K562 (cell line): ENCODE measurements around the gene GPR85. TPM values are rescaled to one million over a fixed set of nuclear protein-coding genes. Genes with fewer than 3 reads are reported as not detected.

Experiments
- ATAC-seq: fragments of 200-7000 bp; cut with Tn5 transposase; 3 replicates; pipeline ENCODE4 v1.9.1; 2020; ENCODE audit warnings: moderate library complexity
- BruUV-seq: library from RNA; stranded (reverse); fragments of 400-500 nt; replicated peaks from 2 replicates; lab custom pipeline; 2021; lab: Mats Ljungman, UMichigan
- CTCF ChIA-PET: fragments of 300-600 bp; formaldehyde crosslinking; extraction: SDS; loops from one replicate; lab custom pipeline; 2021; ENCODE audit warnings: low intra/inter-chr PET ratio; lab: Yijun Ruan, JAX
- POLR2A ChIA-PET: fragments of 300-600, 350-650 bp; sonication (Branson Sonifier 250); formaldehyde crosslinking; extraction: SDS; loops from one replicate; lab custom pipeline; 2021; ENCODE audit warnings: antibody characterized with exemption, inconsistent platforms; lab: Yijun Ruan, JAX
- DNase-seq, 4 experiments: peaks; one replicate each; pipeline versions ENCODE4 v3.0.0 to v3.0.0-alpha.2; 2011 to 2018; ENCODE audit warnings: low spot score in 3 of 4, mixed read lengths in 3 of 4; ENCODE audit errors: extremely low read depth in 1 of 4
- FAIRE-seq: peaks from 2 replicates; lab custom pipeline; 2011; peaks lifted over from hg19 to GRCh38; lab: Jason Lieb, UNC
- H2AFZ ChIP-seq: 2 replicates; pipeline ENCODE4 v1.6.0; 2011; ENCODE audit warnings: low read depth, low read length, control low read depth, inconsistent platforms
- H3K27ac ChIP-seq: fragments of 200-600 bp; 3 replicates; pipeline ENCODE4 v1.8.0; 2011; ENCODE audit warnings: low read depth, mild to moderate bottlenecking, control low read depth, inconsistent platforms, low read length, moderate library complexity, mixed read lengths; ENCODE audit errors: extremely low read depth
- H3K27me3 ChIP-seq, 2 experiments: fragments of 300-600 bp in 1 of 2; 2 replicates in 1 of 2; 3 replicates in 1 of 2; pipeline versions ENCODE4 v1.6.0 to v1.8.0; 2011; ENCODE audit warnings: inconsistent platforms in 2 of 2, low read length in 2 of 2, mild to moderate bottlenecking in 1 of 2, mixed read lengths in 1 of 2, moderate library complexity in 1 of 2; ENCODE audit not compliant: control insufficient read depth in 2 of 2, insufficient read depth in 2 of 2
- H3K36me3 ChIP-seq: fragments of 300-600 bp; 3 replicates; pipeline ENCODE4 v1.8.0; 2011; ENCODE audit warnings: mild to moderate bottlenecking, low read length, inconsistent platforms; ENCODE audit not compliant: control insufficient read depth, insufficient read depth
- H3K4me1 ChIP-seq, 2 experiments: fragments of 200-600 bp in 1 of 2; replicated peaks in 1 of 2; 2 replicates in 1 of 2; 3 replicates in 1 of 2; pipeline versions ENCODE4 v1.5.1 to v1.8.0; 2011; ENCODE audit warnings: inconsistent platforms in 2 of 2, low read length in 2 of 2, mild to moderate bottlenecking in 1 of 2, mixed read lengths in 1 of 2, moderate library complexity in 1 of 2; ENCODE audit not compliant: control insufficient read depth in 2 of 2, insufficient read depth in 2 of 2
- H3K4me2 ChIP-seq: 2 replicates; pipeline ENCODE4 v1.6.1; 2011; ENCODE audit warnings: low read length, control low read depth, inconsistent platforms, mixed read lengths; ENCODE audit not compliant: insufficient read depth
- H3K4me3 ChIP-seq: fragments of 200-600 bp; sonication (generic), shearing (Covaris generic); 2 replicates; pipeline ENCODE4 v1.5.1; 2016; ENCODE audit warnings: control low read depth, inconsistent platforms
- H3K79me2 ChIP-seq: fragments of 200-600 bp; 3 replicates; pipeline ENCODE4 v1.8.0; 2011; ENCODE audit warnings: low read length, inconsistent platforms; ENCODE audit not compliant: control insufficient read depth, insufficient read depth
- H3K9ac ChIP-seq, 2 experiments: 2 replicates each; pipeline versions ENCODE4 v1.6.0 to v1.6.1; 2011; ENCODE audit warnings: low read depth in 2 of 2, low read length in 2 of 2, control low read depth in 1 of 2, inconsistent platforms in 1 of 2, mild to moderate bottlenecking in 1 of 2, mixed read lengths in 1 of 2; ENCODE audit not compliant: insufficient read depth in 1 of 2
- H3K9me1 ChIP-seq: one replicate; pipeline ENCODE4 v1.6.0; 2011; ENCODE audit warnings: inconsistent platforms, mild to moderate bottlenecking, low read length, moderate library complexity; ENCODE audit not compliant: control insufficient read depth, insufficient read depth
- H3K9me3 ChIP-seq: replicated peaks from 2 replicates; pipeline ENCODE4 v1.5.1; 2011; ENCODE audit warnings: low read depth, low read length, inconsistent platforms; ENCODE audit not compliant: control insufficient read depth, insufficient read depth
- H4K20me1 ChIP-seq: replicated peaks from 2 replicates; pipeline ENCODE4 v1.6.1; 2011; ENCODE audit warnings: low read length, inconsistent platforms, mixed read lengths; ENCODE audit not compliant: control insufficient read depth, insufficient read depth
- CEBPG ChIP-seq, 3 experiments: fragments of 200-800 bp in 1 of 3; sonication (Bioruptor generic) in 1 of 3; sonication (generic) in 1 of 3; formaldehyde crosslinking in 1 of 3; IDR thresholded peaks in 2 of 3; conservative IDR thresholded peaks in 1 of 3; 2 replicates each; pipeline versions ENCODE4 v1.6.1 to v1.8.0; 2016 to 2022; ENCODE audit warnings: missing compliant biosample characterization in 2 of 3, missing genetic modification characterization in 2 of 3, mild to moderate bottlenecking in 1 of 3, missing genetic modification reagents in 1 of 3
- EGR1 ChIP-seq: fragments of 450-650 bp; conservative IDR thresholded peaks from 2 replicates; pipeline ENCODE4 v1.6.1; 2017; ENCODE audit warnings: mild to moderate bottlenecking
- ETV5 ChIP-seq: sonication (generic); formaldehyde crosslinking; IDR thresholded peaks from 2 replicates; pipeline ENCODE4 v1.4.0; 2020; ENCODE audit warnings: low read depth, mild to moderate bottlenecking, missing genetic modification reagents
- JUND ChIP-seq, 2 experiments: IDR thresholded peaks; 2 replicates in 1 of 2; 3 replicates in 1 of 2; pipeline ENCODE4 v1.6.1; 2011; ENCODE audit warnings: borderline replicate concordance in 2 of 2, low read depth in 2 of 2, low read length in 2 of 2, improper control_type of control experiment in 1 of 2, missing biosample characterization in 1 of 2, missing genetic modification characterization in 1 of 2, missing genetic modification reagents in 1 of 2
- MEF2A ChIP-seq: IDR thresholded peaks from 2 replicates; pipeline ENCODE4 v1.6.1; 2011; ENCODE audit warnings: low read depth, mild to moderate bottlenecking, low read length, moderate library complexity; ENCODE audit not compliant: control insufficient read depth
- NEUROD1 ChIP-seq: fragments of 150-350 bp; IDR thresholded peaks from 2 replicates; pipeline ENCODE4 v1.6.1; 2014; ENCODE audit warnings: borderline replicate concordance, low read length, low read depth; ENCODE audit not compliant: partially characterized antibody
- NR3C1 ChIP-seq: sonication (generic); formaldehyde crosslinking; IDR thresholded peaks from 2 replicates; pipeline ENCODE4 v1.8.1; 2022; ENCODE audit warnings: missing genetic modification reagents
- SUPT5H ChIP-seq: fragments of 450-650 bp; IDR thresholded peaks from 2 replicates; pipeline ENCODE4 v1.6.1; 2016
- ZC3H8 ChIP-seq: fragments of 450-650 bp; IDR thresholded peaks from 2 replicates; pipeline ENCODE4 v1.6.1; 2017
- ZNF121 ChIP-seq: sonication (generic); formaldehyde crosslinking; conservative IDR thresholded peaks from 2 replicates; pipeline ENCODE4 v1.8.0; 2022; ENCODE audit warnings: missing genetic modification reagents
- ZNF124 ChIP-seq: sonication (generic); formaldehyde crosslinking; IDR thresholded peaks from 2 replicates; pipeline ENCODE4 v1.8.1; 2022; ENCODE audit warnings: missing genetic modification reagents
- ZNF431 ChIP-seq: sonication (generic); formaldehyde crosslinking; IDR thresholded peaks from 2 replicates; pipeline ENCODE4 v1.8.0; 2022; ENCODE audit warnings: mild to moderate bottlenecking, missing genetic modification reagents
- ZNF57 ChIP-seq: fragments of 450-650 bp; formaldehyde crosslinking; IDR thresholded peaks from 2 replicates; pipeline ENCODE4 v1.4.0; 2020; ENCODE audit warnings: mild to moderate bottlenecking, moderate library complexity
- WGBS: fragments of 100-300 bp; shearing (Covaris generic); methylation state at CpG from one replicate; pipeline ENCODE4 v1.1.6; 2016; ENCODE audit warnings: low coverage, mixed read lengths; ENCODE audit not compliant: insufficient coverage; ENCODE audit errors: missing lambda C conversion rate; 5-methylcytosine and 5-hydroxymethylcytosine counted together
- in situ Hi-C: fragments of 300-500 bp; cut with MboI; formaldehyde crosslinking; loops from 4 replicates; pipeline ENCODE4 v1.15.0; 2018; ENCODE audit warnings: inconsistent platforms, mixed read lengths
- intact Hi-C: fragments of 100-400 bp; cut with micrococcal nuclease; formaldehyde crosslinking; loops from 2 replicates; pipeline ENCODE4 v1.14.2; 2022
- polyA plus RNA-seq, 8 experiments: library from polyadenylated mRNA; depleted of rRNA in 4 of 8; stranded (reverse) in 5 of 8; unstranded in 3 of 8; fragments of >200 nt; fragmentation: Nextera tagmentation in 2 of 8; fragmentation: Illumina TruSeq in 1 of 8; extraction: Ambion mirVana in 2 of 8; extraction: Trizol in 1 of 8; gene quantifications; 2 replicates each; pipeline versions ENCODE4 v1.2.1 to v1.2.3, GENCODE V29; 2011 to 2014; ENCODE audit warnings: inconsistent platforms in 1 of 8, missing spikeins in 1 of 8
- total RNA-seq, 7 experiments: library from RNA; depleted of rRNA in 6 of 7; stranded (reverse); fragments of >200 nt in 6 of 7; fragmentation: Illumina TruSeq in 2 of 7; extraction: Trizol in 2 of 7; gene quantifications; 2 replicates each; pipeline versions ENCODE4 v1.2.1 to v1.2.3, GENCODE V29; 2011 to 2021; ENCODE audit warnings: low replicate concordance in 1 of 7
- TF ChIP-seq, protein P1 (sequence below): sonication (generic); formaldehyde crosslinking; IDR thresholded peaks from 2 replicates; pipeline ENCODE4 v1.8.0; 2022; ENCODE audit warnings: mild to moderate bottlenecking, missing genetic modification reagents
- TF ChIP-seq, protein P2 (sequence below): sonication (generic); IDR thresholded peaks from 2 replicates; pipeline ENCODE4 v1.6.1; 2016
- TF ChIP-seq, protein P3 (sequence below): fragments of 250-450 bp; sonication (Bioruptor Pico); IDR thresholded peaks from 2 replicates; pipeline ENCODE4 v1.4.0; 2020; ENCODE audit warnings: mild to moderate bottlenecking, moderate library complexity
- TF ChIP-seq, protein P4 (sequence below): sonication (generic); formaldehyde crosslinking; IDR thresholded peaks from 2 replicates; pipeline ENCODE4 v1.5.0; 2020; ENCODE audit warnings: missing genetic modification reagents

GPR85 gene
- total and polyA plus RNA-seq, 9 of the 15 experiments (the other 6 are each of a cell fraction or from before 2014, with no cell fraction given) = 2.9 to 18.2 (median 4.0) TPM

DNA sequence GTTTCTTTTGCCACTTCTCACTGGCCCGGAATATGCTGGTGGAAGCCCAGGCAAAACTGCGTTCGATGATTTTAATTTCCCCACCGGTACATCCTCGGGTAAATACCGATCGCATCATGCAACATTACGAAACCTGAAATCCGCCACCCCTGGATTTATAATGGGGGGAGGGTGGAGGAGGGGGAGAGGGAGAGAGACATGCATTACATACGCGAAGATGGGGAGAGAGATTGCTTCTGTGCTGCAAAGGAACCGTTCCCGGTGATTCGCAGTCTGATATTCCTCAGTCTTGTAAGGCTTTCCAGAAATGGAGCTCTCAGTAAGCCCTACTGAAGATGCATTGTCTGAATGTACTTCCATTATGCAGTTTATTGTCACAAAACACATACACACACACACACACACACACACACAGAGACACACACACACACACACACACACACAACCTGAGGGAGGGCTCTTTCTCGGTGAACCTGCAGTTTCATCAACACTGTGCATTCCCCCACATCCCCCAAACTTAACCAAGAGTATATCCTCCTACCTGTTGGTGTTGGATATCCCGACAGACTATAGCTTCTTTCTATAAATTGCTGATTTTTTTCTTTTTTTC lies 741 bp downstream of the GPR85 start:
- peak in 2 of 4 experiments; percentile 19 to 41 for DNase-seq
- peak overlapping the region; percentile 80 for H2AFZ ChIP-seq
- no peak for FAIRE-seq
- H3K4me1 ChIP-seq = peaks cover 8 to 33% of the 10 kb centered on the region in 2 experiments
- no peaks in the 10 kb centered on the region for H3K9me3 ChIP-seq
- H3K79me2 ChIP-seq = no peaks in the 10 kb centered on the region
- H3K27ac ChIP-seq = no peak overlapping the region; the same call in 2 of the 3 replicates
- H3K36me3 ChIP-seq = no peaks in the 10 kb centered on the region
- intact Hi-C loops (loop anchor here (2.0 kb wide), 1 partner anchor 33 kb away; the partner anchor contains the start of gene SMIM30), in situ Hi-C loops (no loop called here)
- ChIA-PET POLR2A (interaction anchor here (0.6 to 1.3 kb wide), 7 partner anchors 9 to 34 kb away, joined by 3 to 7 read pairs (median 4); partner anchors contain the start of gene SMIM30), CTCF (no interaction called here)
- H4K20me1 ChIP-seq = no peaks in the 10 kb centered on the region
- H3K4me2 ChIP-seq = peak overlapping the region; percentile 86
- H3K9ac ChIP-seq = peak overlapping the region in 1 of 2 experiments; percentile 45; a peak in 2 of 4 replicates
- peak overlapping the region; percentile 15; the same call in 1 of the 2 replicates for H3K4me3 ChIP-seq
- TSS peak; percentile 26 for BruUV-seq
- ATAC-seq = peak; percentile 10
- WGBS = 27% methylated on average over 16 of the region's 16 CpGs
- no peaks in the 10 kb centered on the region for H3K9me1 ChIP-seq
- no peaks in the 10 kb centered on the region for H3K27me3 ChIP-seq
- no peak for TF ChIP-seq MEF2A
- TF ChIP-seq ZNF57 (CRISPR knock-in tag) = no peak
- peak; percentile 41; the same call in 1 of the 2 replicates for TF ChIP-seq CEBPG (CRISPR knock-in tag; IDR thresholded peaks at IDR 0.05)
- TF ChIP-seq CEBPG (tag; conservative IDR thresholded peaks at IDR 0.05 in 1 of 2, IDR thresholded peaks at IDR 0.05 in 1 of 2) = no peak
- TF ChIP-seq ZNF431 (CRISPR knock-in tag) = no peak
- TF ChIP-seq, protein P1, sequence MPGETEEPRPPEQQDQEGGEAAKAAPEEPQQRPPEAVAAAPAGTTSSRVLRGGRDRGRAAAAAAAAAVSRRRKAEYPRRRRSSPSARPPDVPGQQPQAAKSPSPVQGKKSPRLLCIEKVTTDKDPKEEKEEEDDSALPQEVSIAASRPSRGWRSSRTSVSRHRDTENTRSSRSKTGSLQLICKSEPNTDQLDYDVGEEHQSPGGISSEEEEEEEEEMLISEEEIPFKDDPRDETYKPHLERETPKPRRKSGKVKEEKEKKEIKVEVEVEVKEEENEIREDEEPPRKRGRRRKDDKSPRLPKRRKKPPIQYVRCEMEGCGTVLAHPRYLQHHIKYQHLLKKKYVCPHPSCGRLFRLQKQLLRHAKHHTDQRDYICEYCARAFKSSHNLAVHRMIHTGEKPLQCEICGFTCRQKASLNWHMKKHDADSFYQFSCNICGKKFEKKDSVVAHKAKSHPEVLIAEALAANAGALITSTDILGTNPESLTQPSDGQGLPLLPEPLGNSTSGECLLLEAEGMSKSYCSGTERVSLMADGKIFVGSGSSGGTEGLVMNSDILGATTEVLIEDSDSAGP = no peak
- no peak for TF ChIP-seq NEUROD1
- TF ChIP-seq, protein P2, sequence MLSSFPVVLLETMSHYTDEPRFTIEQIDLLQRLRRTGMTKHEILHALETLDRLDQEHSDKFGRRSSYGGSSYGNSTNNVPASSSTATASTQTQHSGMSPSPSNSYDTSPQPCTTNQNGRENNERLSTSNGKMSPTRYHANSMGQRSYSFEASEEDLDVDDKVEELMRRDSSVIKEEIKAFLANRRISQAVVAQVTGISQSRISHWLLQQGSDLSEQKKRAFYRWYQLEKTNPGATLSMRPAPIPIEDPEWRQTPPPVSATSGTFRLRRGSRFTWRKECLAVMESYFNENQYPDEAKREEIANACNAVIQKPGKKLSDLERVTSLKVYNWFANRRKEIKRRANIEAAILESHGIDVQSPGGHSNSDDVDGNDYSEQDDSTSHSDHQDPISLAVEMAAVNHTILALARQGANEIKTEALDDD = no peak
- no peak for TF ChIP-seq EGR1
- TF ChIP-seq ZC3H8 = no peak
- TF ChIP-seq NR3C1 (CRISPR knock-in tag) = no peak
- TF ChIP-seq ZNF124 (CRISPR knock-in tag) = no peak
- TF ChIP-seq, protein P3, sequence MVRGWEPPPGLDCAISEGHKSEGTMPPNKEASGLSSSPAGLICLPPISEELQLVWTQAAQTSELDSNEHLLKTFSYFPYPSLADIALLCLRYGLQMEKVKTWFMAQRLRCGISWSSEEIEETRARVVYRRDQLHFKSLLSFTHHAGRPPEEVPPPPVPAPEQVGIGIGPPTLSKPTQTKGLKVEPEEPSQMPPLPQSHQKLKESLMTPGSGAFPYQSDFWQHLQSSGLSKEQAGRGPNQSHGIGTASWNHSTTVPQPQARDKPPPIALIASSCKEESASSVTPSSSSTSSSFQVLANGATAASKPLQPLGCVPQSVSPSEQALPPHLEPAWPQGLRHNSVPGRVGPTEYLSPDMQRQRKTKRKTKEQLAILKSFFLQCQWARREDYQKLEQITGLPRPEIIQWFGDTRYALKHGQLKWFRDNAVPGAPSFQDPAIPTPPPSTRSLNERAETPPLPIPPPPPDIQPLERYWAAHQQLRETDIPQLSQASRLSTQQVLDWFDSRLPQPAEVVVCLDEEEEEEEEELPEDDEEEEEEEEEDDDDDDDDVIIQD (CRISPR knock-in tag) = no peak
- TF ChIP-seq ETV5 = no peak
- no peak for TF ChIP-seq SUPT5H
- no peak for TF ChIP-seq ZNF121 (CRISPR knock-in tag)
- no peak for TF ChIP-seq JUND (IDR thresholded peaks at IDR 0.05; ENCODE audit: borderline replicate concordance, low read depth, low read length)
- no peak for TF ChIP-seq JUND (tag; IDR thresholded peaks at IDR 0.05; ENCODE audit: borderline replicate concordance, low read depth, low read length)
- TF ChIP-seq, protein P4, sequence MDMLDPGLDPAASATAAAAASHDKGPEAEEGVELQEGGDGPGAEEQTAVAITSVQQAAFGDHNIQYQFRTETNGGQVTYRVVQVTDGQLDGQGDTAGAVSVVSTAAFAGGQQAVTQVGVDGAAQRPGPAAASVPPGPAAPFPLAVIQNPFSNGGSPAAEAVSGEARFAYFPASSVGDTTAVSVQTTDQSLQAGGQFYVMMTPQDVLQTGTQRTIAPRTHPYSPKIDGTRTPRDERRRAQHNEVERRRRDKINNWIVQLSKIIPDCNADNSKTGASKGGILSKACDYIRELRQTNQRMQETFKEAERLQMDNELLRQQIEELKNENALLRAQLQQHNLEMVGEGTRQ (CRISPR knock-in tag) = no peak
